K562 (cell line): ENCODE measurements around the gene ARID3B. TPM values are rescaled to one million over a fixed set of nuclear protein-coding genes. Genes with fewer than 3 reads are reported as not detected.
A peak's percentile ranks its signal among the peaks of the same experiment; 100 is the strongest.

Source experiments
- COPS2 ChIP-seq: fragments of 450-650 bp; conservative IDR thresholded peaks from 2 replicates; pipeline ENCODE4 v1.6.1; 2016; ENCODE audit warnings: mild to moderate bottlenecking, moderate library complexity
- CSDE1 ChIP-seq, 2 experiments: fragments of 450-650 bp; IDR thresholded peaks; 2 replicates each; pipeline ENCODE4 v1.6.1; 2016; ENCODE audit warnings: mild to moderate bottlenecking in 1 of 2
- DPF2 ChIP-seq: fragments of 450-650 bp; IDR thresholded peaks from 2 replicates; pipeline ENCODE4 v1.6.1; 2016
- GATA2 ChIP-seq: sonication (generic); formaldehyde crosslinking; IDR thresholded peaks from 2 replicates; pipeline ENCODE4 v1.4.0; 2020; ENCODE audit warnings: mild to moderate bottlenecking, missing genetic modification reagents
- GATAD2A ChIP-seq: fragments of 450-650 bp; IDR thresholded peaks from 2 replicates; pipeline ENCODE4 v1.6.1; 2017
- HMG20A ChIP-seq: fragments of 450-650 bp; formaldehyde crosslinking; conservative IDR thresholded peaks from 2 replicates; pipeline ENCODE4 v1.4.0; 2020; ENCODE audit warnings: mild to moderate bottlenecking, mixed read lengths
- KDM1A ChIP-seq, 2 experiments: fragments of 450-650 bp; IDR thresholded peaks; 2 replicates each; pipeline ENCODE4 v1.6.1; 2016; ENCODE audit warnings: mild to moderate bottlenecking in 2 of 2
- MAFG ChIP-seq: fragments of 450-650 bp; conservative IDR thresholded peaks from 2 replicates; pipeline ENCODE4 v1.6.1; 2016; ENCODE audit warnings: missing genetic modification characterization, missing compliant biosample characterization
- MTA1 ChIP-seq: fragments of 450-650 bp; IDR thresholded peaks from 2 replicates; pipeline ENCODE4 v1.6.1; 2017; ENCODE audit warnings: borderline replicate concordance
- NBN ChIP-seq: fragments of 450-650 bp; IDR thresholded peaks from 2 replicates; pipeline ENCODE4 v1.6.1; 2016; ENCODE audit warnings: low read depth, mild to moderate bottlenecking
- PHTF2 ChIP-seq: fragments of 250-450 bp; sonication (Bioruptor Pico); IDR thresholded peaks from 2 replicates; pipeline ENCODE4 v1.5.0; 2021; ENCODE audit warnings: mild to moderate bottlenecking
- TAF9B ChIP-seq: fragments of 450-650 bp; IDR thresholded peaks from 2 replicates; pipeline ENCODE4 v1.6.1; 2018; ENCODE audit warnings: mild to moderate bottlenecking; ENCODE audit not compliant: partially characterized antibody
- TCF7 ChIP-seq: sonication (generic); IDR thresholded peaks from 2 replicates; pipeline ENCODE4 v1.6.1; 2016; ENCODE audit warnings: antibody characterized with exemption, borderline replicate concordance
- ZBTB17 ChIP-seq: fragments of 450-650 bp; formaldehyde crosslinking; IDR thresholded peaks from 2 replicates; pipeline ENCODE4 v1.4.0; 2020; ENCODE audit warnings: mild to moderate bottlenecking
- ZFX ChIP-seq: sonication (generic); formaldehyde crosslinking; IDR thresholded peaks from 2 replicates; pipeline ENCODE4 v1.8.0; 2022; ENCODE audit warnings: mild to moderate bottlenecking, missing genetic modification reagents, moderate library complexity
- ZNF668 ChIP-seq: fragments of 250-450 bp; sonication (Bioruptor Pico); IDR thresholded peaks from 2 replicates; pipeline ENCODE4 v1.8.0; 2022; ENCODE audit warnings: mild to moderate bottlenecking, inconsistent platforms
- polyA plus RNA-seq, 8 experiments: library from polyadenylated mRNA; depleted of rRNA in 4 of 8; stranded (reverse) in 5 of 8; unstranded in 3 of 8; fragments of >200 nt; fragmentation: Nextera tagmentation in 2 of 8; fragmentation: Illumina TruSeq in 1 of 8; extraction: Ambion mirVana in 2 of 8; extraction: Trizol in 1 of 8; gene quantifications; 2 replicates each; pipeline versions ENCODE4 v1.2.1 to v1.2.3, GENCODE V29; 2011 to 2014; ENCODE audit warnings: inconsistent platforms in 1 of 8, missing spikeins in 1 of 8
- total RNA-seq, 7 experiments: library from RNA; depleted of rRNA in 6 of 7; stranded (reverse); fragments of >200 nt in 6 of 7; fragmentation: Illumina TruSeq in 2 of 7; extraction: Trizol in 2 of 7; gene quantifications; 2 replicates each; pipeline versions ENCODE4 v1.2.1 to v1.2.3, GENCODE V29; 2011 to 2021; ENCODE audit warnings: low replicate concordance in 1 of 7
- TF ChIP-seq, protein P1 (sequence below), 2 experiments: fragments of 450-650 bp in 1 of 2; sonication (generic) in 1 of 2; formaldehyde crosslinking in 1 of 2; IDR thresholded peaks; 2 replicates each; pipeline versions ENCODE4 v1.7.1 to v1.9.0; 2016 to 2022; ENCODE audit warnings: inconsistent platforms in 1 of 2, mild to moderate bottlenecking in 1 of 2, missing genetic modification reagents in 1 of 2
- TF ChIP-seq, protein P2 (sequence below): fragments of 250-450 bp; sonication (Bioruptor Pico); IDR thresholded peaks from 2 replicates; pipeline ENCODE4 v1.4.0; 2020; ENCODE audit warnings: borderline replicate concordance

The ARID3B gene
- total and polyA plus RNA-seq, 9 of the 15 experiments (the other 6 are each of a cell fraction or from before 2014, with no cell fraction given), result 0.32 to 15.1 (median 7.1) TPM

DNA sequence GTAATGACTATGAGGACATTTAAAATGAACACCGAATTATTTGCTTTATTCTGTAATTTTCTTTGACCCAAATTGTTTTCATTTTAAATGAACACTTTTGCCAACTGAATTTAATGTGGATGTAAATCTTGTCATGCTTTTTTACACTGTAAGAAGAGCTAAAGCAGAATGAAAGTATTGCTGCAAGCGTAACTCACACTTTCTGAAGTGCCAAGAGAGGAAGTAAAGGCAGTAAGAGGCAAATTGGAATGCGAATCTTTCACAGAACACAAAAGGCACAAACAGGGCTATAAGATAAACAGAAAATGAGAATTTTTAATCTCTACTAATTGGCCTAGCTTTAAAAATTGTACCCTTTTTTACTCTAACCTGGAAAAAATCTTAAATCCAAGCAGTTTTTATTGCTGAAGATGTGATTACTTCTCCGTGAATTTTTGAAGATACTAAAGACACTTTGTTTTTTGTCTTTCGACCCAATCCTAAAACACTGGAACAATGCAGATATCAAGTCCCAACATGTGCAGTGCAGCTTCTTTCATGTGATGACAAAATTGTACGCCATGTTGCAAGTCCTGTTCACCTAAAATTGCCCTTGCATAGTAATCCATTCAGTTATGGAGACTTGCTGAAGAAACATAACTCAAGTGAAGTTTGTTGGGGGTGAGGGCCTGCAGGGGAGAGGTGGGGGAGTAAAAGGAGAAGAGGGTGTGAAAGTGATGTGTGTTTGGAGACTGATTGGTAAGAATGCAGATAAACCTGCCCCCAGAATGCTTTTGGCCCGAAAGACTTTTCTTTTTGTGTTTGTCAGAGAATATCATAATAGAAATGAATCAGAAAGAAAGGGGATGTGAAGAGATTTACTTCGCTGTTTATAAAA lies 1.4 kb downstream of the ARID3B start (continued):
- TF ChIP-seq DPF2 (0 out of 2 replicates have a peak, but pooled peaks have one; percentile 6), ZFX (CRISPR knock-in tag) (no peak), KDM1A (IDR thresholded peaks at IDR 0.05) (0 out of 4 replicates have a peak, but pooled peaks of 1 of the 2 experiments have one; percentile 20), HMG20A (CRISPR knock-in tag) (no peak), TCF7 (no peak), GATA2 (CRISPR knock-in tag) (0 out of 2 replicates have a peak, but pooled peaks have one; percentile 1), NBN (0 out of 2 replicates have a peak, but pooled peaks have one; percentile 2), ZNF668 (CRISPR knock-in tag) (no peak), COPS2 (no peak), ZBTB17 (no peak), MTA1 (no peak), PHTF2 (CRISPR knock-in tag) (no peak), MAFG (0 out of 2 replicates have a peak, but pooled peaks have one; percentile 2), CSDE1 (IDR thresholded peaks at IDR 0.05) (no peak), GATAD2A (no peak), TAF9B (no peak)
- TF ChIP-seq, protein P1, sequence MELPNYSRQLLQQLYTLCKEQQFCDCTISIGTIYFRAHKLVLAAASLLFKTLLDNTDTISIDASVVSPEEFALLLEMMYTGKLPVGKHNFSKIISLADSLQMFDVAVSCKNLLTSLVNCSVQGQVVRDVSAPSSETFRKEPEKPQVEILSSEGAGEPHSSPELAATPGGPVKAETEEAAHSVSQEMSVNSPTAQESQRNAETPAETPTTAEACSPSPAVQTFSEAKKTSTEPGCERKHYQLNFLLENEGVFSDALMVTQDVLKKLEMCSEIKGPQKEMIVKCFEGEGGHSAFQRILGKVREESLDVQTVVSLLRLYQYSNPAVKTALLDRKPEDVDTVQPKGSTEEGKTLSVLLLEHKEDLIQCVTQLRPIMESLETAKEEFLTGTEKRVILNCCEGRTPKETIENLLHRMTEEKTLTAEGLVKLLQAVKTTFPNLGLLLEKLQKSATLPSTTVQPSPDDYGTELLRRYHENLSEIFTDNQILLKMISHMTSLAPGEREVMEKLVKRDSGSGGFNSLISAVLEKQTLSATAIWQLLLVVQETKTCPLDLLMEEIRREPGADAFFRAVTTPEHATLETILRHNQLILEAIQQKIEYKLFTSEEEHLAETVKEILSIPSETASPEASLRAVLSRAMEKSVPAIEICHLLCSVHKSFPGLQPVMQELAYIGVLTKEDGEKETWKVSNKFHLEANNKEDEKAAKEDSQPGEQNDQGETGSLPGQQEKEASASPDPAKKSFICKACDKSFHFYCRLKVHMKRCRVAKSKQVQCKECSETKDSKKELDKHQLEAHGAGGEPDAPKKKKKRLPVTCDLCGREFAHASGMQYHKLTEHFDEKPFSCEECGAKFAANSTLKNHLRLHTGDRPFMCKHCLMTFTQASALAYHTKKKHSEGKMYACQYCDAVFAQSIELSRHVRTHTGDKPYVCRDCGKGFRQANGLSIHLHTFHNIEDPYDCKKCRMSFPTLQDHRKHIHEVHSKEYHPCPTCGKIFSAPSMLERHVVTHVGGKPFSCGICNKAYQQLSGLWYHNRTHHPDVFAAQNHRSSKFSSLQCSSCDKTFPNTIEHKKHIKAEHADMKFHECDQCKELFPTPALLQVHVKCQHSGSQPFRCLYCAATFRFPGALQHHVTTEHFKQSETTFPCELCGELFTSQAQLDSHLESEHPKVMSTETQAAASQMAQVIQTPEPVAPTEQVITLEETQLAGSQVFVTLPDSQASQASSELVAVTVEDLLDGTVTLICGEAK (IDR thresholded peaks at IDR 0.05), result no peak
- TF ChIP-seq, protein P1 (CRISPR knock-in tag; IDR thresholded peaks at IDR 0.05), result no peak
- TF ChIP-seq, protein P2, sequence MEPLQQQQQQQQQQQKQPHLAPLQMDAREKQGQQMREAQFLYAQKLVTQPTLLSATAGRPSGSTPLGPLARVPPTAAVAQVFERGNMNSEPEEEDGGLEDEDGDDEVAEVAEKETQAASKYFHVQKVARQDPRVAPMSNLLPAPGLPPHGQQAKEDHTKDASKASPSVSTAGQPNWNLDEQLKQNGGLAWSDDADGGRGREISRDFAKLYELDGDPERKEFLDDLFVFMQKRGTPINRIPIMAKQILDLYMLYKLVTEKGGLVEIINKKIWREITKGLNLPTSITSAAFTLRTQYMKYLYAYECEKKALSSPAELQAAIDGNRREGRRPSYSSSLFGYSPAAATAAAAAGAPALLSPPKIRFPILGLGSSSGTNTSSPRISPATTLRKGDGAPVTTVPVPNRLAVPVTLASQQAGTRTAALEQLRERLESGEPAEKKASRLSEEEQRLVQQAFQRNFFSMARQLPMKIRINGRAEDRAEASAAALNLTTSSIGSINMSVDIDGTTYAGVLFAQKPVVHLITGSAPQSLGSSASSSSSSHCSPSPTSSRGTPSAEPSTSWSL (CRISPR knock-in tag), result no peak
